SK-N-SH treated with all-trans-retinoic acid at 6 μM for 48 hours (cell line): ENCODE data around the gene ZNF664.

Experiments
- RARB ChIP-seq: fragments of 250-450 bp; sonication (Bioruptor Pico); IDR thresholded peaks from 2 replicates; pipeline ENCODE4 v1.8.0; 2021; ENCODE audit warnings: mild to moderate bottlenecking, moderate library complexity
- ZC3H10 ChIP-seq: fragments of 250-450 bp; sonication (Bioruptor Pico); IDR thresholded peaks from 2 replicates; pipeline ENCODE4 v1.5.1; 2021; ENCODE audit warnings: mild to moderate bottlenecking, moderate library complexity
- ZFP30 ChIP-seq: fragments of 450-650 bp; formaldehyde crosslinking; IDR thresholded peaks from 2 replicates; pipeline ENCODE4 v1.5.0; 2022; ENCODE audit warnings: mild to moderate bottlenecking, moderate library complexity

DNA sequence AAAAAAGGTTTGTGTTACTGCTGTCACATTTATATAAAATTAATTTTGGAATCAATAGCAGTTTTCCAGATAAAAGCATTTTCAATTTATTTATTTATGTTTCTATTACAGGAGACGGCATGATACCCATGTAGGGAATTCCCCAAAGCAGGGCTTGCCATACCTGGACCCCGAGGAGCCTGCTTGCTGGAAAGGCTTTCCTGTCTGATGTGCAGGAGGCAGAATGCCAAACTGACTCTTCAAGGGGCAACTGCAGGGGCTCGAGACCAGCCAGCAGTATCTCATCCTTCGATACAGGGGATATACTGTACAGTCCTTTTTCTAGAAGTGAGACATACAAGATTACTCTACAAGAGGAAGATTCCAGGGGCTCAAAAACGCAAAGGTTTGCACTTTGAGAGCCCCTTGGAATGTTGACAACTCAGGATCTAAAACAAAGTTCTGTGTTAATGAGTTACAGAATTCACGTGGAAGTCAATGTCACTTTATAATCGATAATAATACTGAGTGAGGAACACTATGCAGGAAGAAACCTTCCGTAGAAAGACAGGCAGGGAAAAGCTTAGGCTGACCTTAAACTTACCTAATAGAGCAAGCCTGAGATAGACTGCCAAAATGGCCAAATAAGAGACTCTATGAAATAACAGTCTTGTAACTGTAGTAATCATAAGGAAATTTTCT, 38.6 kb downstream of the ZNF664 start:
- TF ChIP-seq RARB (CRISPR knock-in tag) = no peak
- no peak for TF ChIP-seq ZC3H10 (CRISPR knock-in tag)
- no peak for TF ChIP-seq ZFP30 (CRISPR knock-in tag)
